CD4-positive, alpha-beta T cell treated with Interleukin-1 beta for 1 hour (primary cell): Measurements from ENCODE around the gene PALLD.

Experiments
- DNase-seq, 2 donors: peaks; one replicate each; pipeline ENCODE4 v3.0.0-alpha.2; 2020 to 2022

PALLD gene

GRCh38 chr4:168630445-168631187 lies 133.8 kb downstream of the PALLD start:
- no peak for DNase-seq

- no peak for DNase-seq
Measured at GRCh38 chr4:168631241-168632162, 134.7 kb downstream of the PALLD start.

GRCh38 chr4:168632301-168632725 lies 135.5 kb downstream of the PALLD start:
- DNase-seq: no peak

GRCh38 chr4:168633064-168633463 lies 136.2 kb downstream of the PALLD start:
- DNase-seq: no peak

GRCh38 chr4:168633496-168633895 lies 136.6 kb downstream of the PALLD start:
- DNase-seq: no peak

- no peak for DNase-seq
Measured at GRCh38 chr4:168634276-168634802, 137.5 kb downstream of the PALLD start.

GRCh38 chr4:168636040-168636439 lies 139.2 kb downstream of the PALLD start:
- no peak for DNase-seq

- DNase-seq: no peak
Measured at GRCh38 chr4:168636506-168637196, 139.8 kb downstream of the PALLD start.

GRCh38 chr4:168637872-168638756 lies 141.3 kb downstream of the PALLD start:
- DNase-seq: no peak

GRCh38 chr4:168639914-168640313 lies 143.1 kb downstream of the PALLD start:
- DNase-seq: no peak

GRCh38 chr4:168641811-168642140 lies 144.9 kb downstream of the PALLD start:
- DNase-seq: no peak

- DNase-seq: no peak
Measured at GRCh38 chr4:168642591-168642990, 145.7 kb downstream of the PALLD start.

GRCh38 chr4:168643111-168643795 lies 146.4 kb downstream of the PALLD start:
- DNase-seq: no peak

- DNase-seq: no peak
Measured at GRCh38 chr4:168643796-168644159, 146.9 kb downstream of the PALLD start.

- DNase-seq: no peak
Measured at GRCh38 chr4:168646001-168646768, 149.3 kb downstream of the PALLD start.

GRCh38 chr4:168647646-168648375 lies 151.0 kb downstream of the PALLD start:
- DNase-seq: no peak

- no peak for DNase-seq
Measured at GRCh38 chr4:168648494-168648893, 151.6 kb downstream of the PALLD start.

- no peak for DNase-seq
Measured at GRCh38 chr4:168648929-168649328, 152.1 kb downstream of the PALLD start.

- no peak for DNase-seq
Measured at GRCh38 chr4:168651374-168651773, 154.5 kb downstream of the PALLD start.

- DNase-seq: no peak
Measured at GRCh38 chr4:168651864-168652263, 155.0 kb downstream of the PALLD start.
